SK-MEL-5 (cell line): ENCODE results near the gene PRIMA1. TPM values are rescaled to one million over a fixed set of nuclear protein-coding genes. Genes with fewer than 3 reads are reported as not detected.

Experiments
- DNase-seq: peaks from one replicate; pipeline ENCODE4 v3.0.0-alpha.2; 2016; ENCODE audit warnings: low read depth, low spot score
- in situ Hi-C: cut with HindIII; loops from 2 replicates; pipeline ENCODE4 v1.10.0; 2016; ENCODE audit warnings: low sequenced_read_pairs, high pct_unique_total_duplicates, low pct_unique_long_range_greater_than_20kb
- total RNA-seq: library from RNA; depleted of rRNA; stranded (reverse); fragments of >200 nt; shearing (Covaris generic); gene quantifications from 2 replicates; pipeline ENCODE4 v1.2.3, GENCODE V29; 2014

PRIMA1 gene
- total RNA-seq, 1 experiment from 2014 or later, result 0.95 TPM

- in situ Hi-C loops, result no loop called here
- no peak for DNase-seq
Measured at GRCh38 chr14:93723001-93723400, 65.3 kb downstream of the PRIMA1 start.

DNA sequence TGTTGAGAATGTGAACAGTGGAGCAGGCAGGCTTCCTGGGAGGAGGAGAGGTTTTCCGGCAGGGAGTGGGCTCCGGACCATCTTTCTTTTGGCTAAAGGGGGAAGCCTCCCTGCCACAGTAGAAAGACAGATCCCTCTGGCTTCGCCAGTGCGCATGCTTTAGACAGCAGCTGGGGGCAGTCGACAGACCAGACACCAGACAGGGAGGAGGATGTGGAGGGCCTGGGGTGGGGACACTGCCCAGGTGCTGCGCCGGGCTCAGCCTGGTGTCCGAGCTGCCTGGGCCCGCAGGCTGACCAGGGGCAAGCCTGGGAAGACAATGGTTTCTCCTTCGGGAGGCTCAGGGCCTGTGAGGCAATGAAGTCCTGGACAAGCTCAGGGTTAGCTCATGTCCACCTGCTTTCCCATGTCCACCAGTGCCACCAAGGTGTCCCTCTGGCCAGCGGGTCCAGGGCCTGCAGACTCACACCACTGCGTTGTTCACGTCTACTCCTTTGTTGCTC is 67.3 kb downstream of the PRIMA1 start:
- DNase-seq, result no peak
- in situ Hi-C loops, result no loop called here

DNA sequence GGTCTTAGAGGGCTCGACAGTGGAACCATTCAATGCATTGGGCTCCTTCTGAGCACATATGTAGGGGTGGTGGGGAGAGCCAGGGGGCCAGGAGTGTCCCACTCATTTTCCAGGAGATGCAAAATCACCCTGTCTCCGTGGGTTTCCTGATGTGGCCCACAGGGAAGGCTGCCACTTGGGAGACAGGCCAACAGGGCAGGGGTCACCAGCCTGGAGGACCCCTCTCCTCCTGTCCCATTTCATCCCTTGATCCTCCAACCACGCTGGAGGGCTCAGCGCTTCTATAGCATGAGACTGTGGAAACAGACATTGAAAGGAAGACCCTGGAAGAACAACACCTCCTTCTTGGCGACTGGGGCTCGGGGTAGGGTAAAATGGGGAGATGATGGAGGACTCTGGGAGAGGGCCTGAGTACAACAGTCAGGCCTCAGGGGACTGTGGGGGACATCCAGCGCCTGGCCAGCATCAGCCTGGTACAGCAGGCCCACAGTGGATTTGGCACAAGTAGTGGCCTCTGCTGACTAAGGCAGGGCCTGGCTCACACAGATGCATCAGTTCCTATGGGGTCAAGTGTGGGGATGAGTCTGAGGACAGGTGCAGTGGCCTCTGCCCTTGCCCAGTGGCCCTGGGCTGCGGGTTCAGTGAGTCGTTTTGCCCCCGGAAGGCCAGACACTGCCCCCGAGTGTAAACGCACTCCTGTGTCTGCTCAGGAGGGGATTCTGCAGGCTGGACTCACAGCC is 68.0 kb downstream of the PRIMA1 start:
- no peak for DNase-seq
- in situ Hi-C loops, result no loop called here

DNA sequence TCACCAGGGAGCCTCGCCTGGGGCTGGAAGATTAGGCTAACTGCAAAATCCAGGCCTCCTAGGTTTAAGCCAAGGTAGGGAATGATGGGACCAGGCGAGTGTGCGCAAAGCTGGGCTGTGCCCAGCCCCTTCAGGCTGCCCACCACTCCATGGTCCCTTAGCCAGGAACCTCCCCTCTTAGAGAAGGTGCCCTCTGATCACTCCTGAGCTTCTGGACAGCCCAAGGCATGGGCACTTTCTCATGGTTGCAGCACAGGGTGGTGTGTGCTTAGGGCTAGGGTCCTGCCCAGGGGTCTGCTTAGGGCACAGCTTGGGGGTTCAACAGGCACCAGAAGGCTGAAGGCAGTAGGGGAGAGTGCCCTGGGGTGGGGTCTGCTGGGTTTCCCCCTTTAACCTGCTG is 69.0 kb downstream of the PRIMA1 start:
- in situ Hi-C loops, result no loop called here
- no peak for DNase-seq

GRCh38 chr14:93717668-93718320 is 70.5 kb downstream of the PRIMA1 start:
- no peak for DNase-seq
- in situ Hi-C loops, result no loop called here

GRCh38 chr14:93716746-93717667 is 71.3 kb downstream of the PRIMA1 start:
- DNase-seq, result no peak
- in situ Hi-C loops, result no loop called here

DNA sequence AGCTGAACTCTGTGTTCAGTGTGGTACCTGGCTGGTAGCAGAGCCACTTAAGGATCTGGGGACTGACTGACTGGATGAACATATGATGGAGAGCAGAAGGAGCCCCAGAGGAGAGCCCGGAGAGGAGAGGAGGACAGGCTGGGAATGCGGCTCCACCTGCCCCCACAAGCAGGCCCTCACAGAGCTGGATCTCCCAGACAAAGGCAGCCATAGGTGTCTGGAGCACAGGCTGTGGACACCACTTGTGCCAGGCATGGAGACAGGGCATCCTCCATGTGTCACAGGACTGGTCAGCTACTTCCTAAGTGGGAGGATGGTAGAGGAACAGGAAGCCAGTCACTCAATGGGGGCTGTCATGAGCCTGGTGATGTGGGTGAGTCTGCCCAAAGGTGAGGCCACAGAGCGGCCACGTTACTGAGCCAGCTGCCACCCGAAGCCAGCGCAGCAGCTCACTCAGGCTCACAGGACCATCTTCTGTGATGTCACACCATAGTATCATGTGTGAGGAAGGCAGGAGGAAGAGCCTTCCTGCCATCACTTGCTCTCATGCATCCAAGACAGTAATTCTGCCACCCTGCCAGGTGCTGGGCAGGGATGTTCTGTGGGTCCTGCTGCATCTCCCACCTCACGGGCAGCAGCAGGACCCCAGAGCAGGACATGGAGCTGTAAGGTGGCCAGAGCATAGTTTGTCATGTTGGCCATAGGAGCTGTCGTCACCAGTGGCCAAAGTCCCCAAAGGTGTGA is 72.1 kb downstream of the PRIMA1 start:
- in situ Hi-C loops, result no loop called here
- DNase-seq, result no peak

DNA sequence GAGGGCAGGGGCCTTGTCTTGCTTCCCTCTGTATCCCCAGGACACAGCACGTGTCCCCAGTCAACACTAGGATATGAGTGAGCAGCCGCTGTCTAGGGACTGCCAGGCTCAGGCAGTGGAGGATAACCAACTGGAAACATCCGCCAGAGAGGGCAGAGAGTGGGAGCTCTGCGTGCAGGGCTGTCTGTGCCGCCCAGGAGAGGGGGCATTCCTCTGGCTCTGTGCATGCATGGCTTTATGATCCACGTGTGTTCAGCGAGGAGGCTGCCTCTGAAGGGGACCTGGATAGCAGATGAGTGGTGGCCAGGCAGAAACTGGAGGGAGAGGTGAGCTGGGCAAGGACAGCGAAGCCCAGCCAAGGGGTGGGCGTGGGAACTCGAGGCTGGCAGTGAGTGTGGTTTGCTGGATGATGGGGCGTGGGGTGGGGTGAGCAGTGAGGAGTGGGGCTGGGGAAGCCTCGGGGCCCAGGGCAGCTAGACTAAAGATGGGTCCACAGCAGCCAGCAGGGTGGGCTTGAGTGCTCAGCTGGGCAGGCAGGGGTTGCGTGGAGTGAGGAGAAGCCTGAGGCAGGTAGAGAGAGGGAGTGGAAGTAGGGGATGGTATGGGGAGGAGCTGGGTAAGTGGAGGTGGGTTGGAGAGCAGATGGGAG is 72.9 kb downstream of the PRIMA1 start:
- in situ Hi-C loops, result no loop called here
- DNase-seq, result no peak

DNA sequence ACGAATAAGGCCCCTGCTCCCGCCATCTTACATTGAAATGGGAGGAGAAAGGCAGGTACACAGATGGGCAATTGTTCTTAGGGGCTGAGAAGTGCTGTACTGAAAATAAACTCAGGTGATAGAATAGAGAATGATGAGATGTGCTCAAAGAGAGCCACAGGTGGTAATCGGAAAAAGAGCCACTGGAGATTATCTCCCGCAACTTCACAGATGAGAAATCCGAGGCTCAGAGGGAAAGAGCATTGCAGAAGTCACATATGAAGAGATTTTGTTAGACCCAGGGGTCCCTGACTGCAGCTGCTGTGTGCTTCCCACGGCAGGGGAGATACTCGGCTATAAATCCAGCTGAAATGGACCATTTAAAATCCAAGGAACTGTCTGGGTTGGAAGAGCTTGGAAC is 73.7 kb downstream of the PRIMA1 start:
- in situ Hi-C loops, result no loop called here
- no peak for DNase-seq

DNA sequence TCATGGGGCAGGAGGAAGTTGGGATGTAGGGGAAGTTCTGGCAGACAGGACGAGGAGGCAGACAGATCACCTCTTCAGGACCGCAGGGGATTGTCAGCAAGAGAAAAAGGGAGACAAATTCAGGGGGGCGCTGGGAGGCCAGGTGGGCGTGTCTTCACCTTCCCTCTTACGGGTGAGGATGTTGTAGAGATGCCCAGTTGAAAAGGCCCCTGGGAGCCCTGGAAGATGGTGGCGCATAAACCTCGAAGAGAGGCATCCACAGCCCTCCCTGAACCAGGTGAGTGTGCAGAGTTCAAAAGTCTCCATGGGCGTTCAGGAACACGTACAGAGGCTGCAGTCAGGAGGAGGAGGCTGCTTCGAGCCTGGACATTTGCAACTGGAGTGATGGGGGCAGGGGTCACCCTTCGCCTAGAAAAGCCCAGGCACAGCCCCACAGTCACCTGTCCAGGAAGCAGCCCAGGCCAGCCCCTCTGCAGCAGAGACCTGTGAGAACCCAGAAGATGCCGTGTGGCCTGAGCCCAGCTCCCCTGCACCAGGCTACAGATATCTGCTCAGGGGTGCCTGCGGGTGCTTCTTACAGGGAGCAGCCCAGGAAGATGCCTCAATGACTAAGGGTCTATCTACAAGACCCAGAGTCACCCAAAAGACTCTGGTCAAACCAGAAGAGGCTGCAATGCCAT is 74.4 kb downstream of the PRIMA1 start:
- in situ Hi-C loops, result no loop called here
- no peak for DNase-seq

DNA sequence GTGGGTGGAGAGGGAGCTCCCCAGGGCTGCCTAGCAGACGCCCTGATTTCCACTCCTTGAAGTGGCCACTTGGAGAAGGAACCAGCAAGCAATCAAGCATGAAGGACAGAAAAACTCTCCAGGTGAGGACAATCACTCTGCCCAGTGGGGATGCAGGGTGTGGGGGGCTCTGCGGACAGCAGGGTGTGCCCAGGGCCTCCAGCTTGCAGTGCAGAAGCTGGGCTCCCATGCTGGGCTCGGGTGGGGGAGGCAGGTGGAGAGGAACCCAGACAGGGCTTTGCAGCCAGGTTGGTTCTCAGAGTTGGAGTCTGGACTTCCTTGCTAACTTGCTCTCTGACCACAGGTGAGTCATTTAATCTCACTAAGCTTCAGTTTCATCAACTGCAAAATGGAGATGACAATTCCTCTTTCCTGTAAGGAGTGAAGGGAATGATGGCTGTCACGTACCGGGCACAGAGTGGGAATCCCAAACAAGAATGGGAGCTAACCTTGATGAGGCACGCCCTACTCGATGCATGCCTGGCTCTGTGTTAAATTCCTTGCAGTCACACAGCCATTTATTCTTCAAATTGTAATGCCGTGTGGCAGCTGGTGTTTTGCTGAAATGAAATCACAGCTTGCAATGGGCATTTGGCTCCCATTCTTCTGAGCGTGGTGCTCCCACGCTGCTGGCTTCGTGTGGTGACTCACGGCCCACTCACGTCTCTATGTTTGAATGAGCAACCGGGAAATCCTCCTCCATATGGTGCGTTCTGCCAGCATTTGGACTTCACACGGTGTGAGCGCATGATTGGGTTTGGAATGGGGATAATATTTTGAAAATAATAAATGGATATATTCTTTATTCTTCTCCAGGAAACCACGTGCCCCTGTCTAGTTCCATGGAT is 75.2 kb downstream of the PRIMA1 start:
- in situ Hi-C loops, result no loop called here

GRCh38 chr14:93712079-93712837 is 76.0 kb downstream of the PRIMA1 start:
- in situ Hi-C loops, result no loop called here
- DNase-seq, result no peak

More for the DNA sequence above, 75.2 kb downstream of the PRIMA1 start:
- DNase-seq, result no peak

DNA sequence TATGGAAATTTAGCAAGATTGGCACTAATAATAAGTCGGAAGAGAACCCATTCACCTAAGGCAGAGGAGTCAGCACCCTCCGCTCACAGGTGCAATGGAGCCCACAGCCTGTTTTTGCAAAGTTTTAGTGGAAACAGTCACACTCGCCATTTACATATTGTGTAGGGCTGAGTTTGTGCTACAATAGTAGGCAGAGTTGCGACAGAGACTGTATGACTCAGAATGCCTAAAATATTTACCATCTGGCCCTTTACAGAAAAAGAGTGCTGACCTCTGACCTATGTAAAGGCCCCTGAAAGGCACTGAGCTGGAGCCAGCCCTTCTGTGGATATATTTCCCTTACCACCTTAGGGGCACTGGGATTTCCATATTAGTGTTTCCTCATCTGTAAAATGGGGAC is 79.0 kb downstream of the PRIMA1 start:
- no peak for DNase-seq
- in situ Hi-C loops, result no loop called here

DNA sequence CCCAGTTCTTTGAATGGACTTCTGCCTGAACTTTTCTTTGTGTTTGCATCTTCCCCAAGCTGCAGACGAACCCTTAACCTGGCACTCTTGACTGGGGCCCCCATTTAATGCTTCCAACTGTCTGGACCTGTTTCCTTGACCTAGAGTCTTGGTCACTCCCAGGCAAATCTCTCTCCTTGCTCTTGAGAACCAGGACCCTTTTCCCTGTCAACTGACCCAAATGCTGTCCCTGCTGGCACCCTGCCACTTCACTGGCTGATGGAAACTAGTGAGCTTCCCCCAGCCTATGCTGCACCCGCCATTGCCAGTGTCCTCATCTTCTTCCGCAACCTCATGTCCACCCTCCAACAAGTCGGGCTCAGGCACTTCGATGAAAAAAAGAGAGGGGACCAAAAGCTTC is 79.5 kb downstream of the PRIMA1 start:
- no peak for DNase-seq
- in situ Hi-C loops, result no loop called here

GRCh38 chr14:93708311-93708734 is 80.0 kb downstream of the PRIMA1 start:
- in situ Hi-C loops, result no loop called here
- no peak for DNase-seq
